Loucy (cell line): ENCODE results near the gene GRID2.

Experiments
- CTCF ChIP-seq: fragments of 200-600 bp; sonication (generic); conservative IDR thresholded peaks from 2 replicates; pipeline ENCODE4 v1.5.1; 2014; ENCODE audit warnings: mild to moderate bottlenecking, antibody characterized with exemption, low read length
- EZH2phosphoT487 ChIP-seq: fragments of 200-600 bp; IDR thresholded peaks from 2 replicates; pipeline ENCODE4 v1.6.1; 2018; ENCODE audit warnings: antibody characterized with exemption, mild to moderate bottlenecking, moderate library complexity, borderline replicate concordance

- TF ChIP-seq CTCF (no peak), EZH2phosphoT487 (no peak)
These were observed 1342.6 kb downstream of the GRID2 start for GRCh38 chr4:93646233-93646930.
